HepG2 (cell line): ENCODE data around the gene TMEM129. TPM values are rescaled to one million over a fixed set of nuclear protein-coding genes. Genes with fewer than 3 reads are reported as not detected.

Experiments
- ATRX ChIP-seq: sonication (generic); formaldehyde crosslinking; IDR thresholded peaks from 2 replicates; pipeline ENCODE4 v1.4.0; 2020; ENCODE audit warnings: missing genetic modification reagents, borderline replicate concordance
- CAMTA2 ChIP-seq: sonication (generic); formaldehyde crosslinking; IDR thresholded peaks from 2 replicates; pipeline ENCODE4 v1.4.0; 2020; ENCODE audit warnings: mild to moderate bottlenecking, missing genetic modification reagents, borderline replicate concordance
- FLYWCH1 ChIP-seq: sonication (generic); formaldehyde crosslinking; IDR thresholded peaks from 2 replicates; pipeline ENCODE4 v1.8.1; 2023; ENCODE audit warnings: mild to moderate bottlenecking, missing genetic modification reagents
- IKZF1 ChIP-seq: fragments of 450-650 bp; IDR thresholded peaks from 2 replicates; pipeline ENCODE4 v1.7.1; 2016
- KLF13 ChIP-seq: sonication (generic); formaldehyde crosslinking; IDR thresholded peaks from 2 replicates; pipeline ENCODE4 v1.4.0; 2020; ENCODE audit warnings: mild to moderate bottlenecking, missing genetic modification reagents
- MED13 ChIP-seq: sonication (generic); formaldehyde crosslinking; IDR thresholded peaks from 2 replicates; pipeline ENCODE4 v1.5.0; 2020; ENCODE audit warnings: missing genetic modification reagents
- NFRKB ChIP-seq: fragments of 450-650 bp; IDR thresholded peaks from 2 replicates; pipeline ENCODE4 v1.6.1; 2017
- NONO ChIP-seq, 2 experiments: fragments of 450-650 bp in 1 of 2; sonication (generic) in 1 of 2; formaldehyde crosslinking in 1 of 2; IDR thresholded peaks in 1 of 2; conservative IDR thresholded peaks in 1 of 2; 2 replicates each; pipeline versions ENCODE4 v1.6.1 to v1.8.0; 2017 to 2022; ENCODE audit warnings: mild to moderate bottlenecking in 1 of 2, missing genetic modification reagents in 1 of 2, moderate library complexity in 1 of 2
- SNAPC2 ChIP-seq: sonication (generic); formaldehyde crosslinking; IDR thresholded peaks from 2 replicates; pipeline ENCODE4 v1.8.1; 2022; ENCODE audit warnings: mild to moderate bottlenecking, missing genetic modification reagents
- TMF1 ChIP-seq: sonication (generic); formaldehyde crosslinking; IDR thresholded peaks from 2 replicates; pipeline ENCODE4 v1.8.1; 2022; ENCODE audit warnings: low read depth, missing genetic modification reagents
- ZNF7 ChIP-seq: IDR thresholded peaks from 2 replicates; pipeline ENCODE4 v1.6.1; 2016; ENCODE audit warnings: missing biosample characterization, missing genetic modification reagents
- ZSCAN31 ChIP-seq: sonication (generic); formaldehyde crosslinking; IDR thresholded peaks from 2 replicates; pipeline ENCODE4 v1.5.0; 2020; ENCODE audit warnings: low read depth, mild to moderate bottlenecking, missing genetic modification reagents
- ZZZ3 ChIP-seq: sonication (generic); formaldehyde crosslinking; IDR thresholded peaks from 2 replicates; pipeline ENCODE4 v1.4.0; 2020; ENCODE audit warnings: missing genetic modification reagents, mild to moderate bottlenecking, borderline replicate concordance
- polyA plus RNA-seq, 8 experiments: library from polyadenylated mRNA; depleted of rRNA in 3 of 8; stranded (reverse) in 7 of 8; unstranded in 1 of 8; fragments of >200 nt; fragmentation: Illumina TruSeq in 4 of 8; extraction: Trizol in 4 of 8; gene quantifications; 2 replicates each; pipeline versions ENCODE4 v1.2.1 to v1.2.3, GENCODE V29; 2011 to 2016; ENCODE audit warnings: low read depth in 4 of 8, missing spikeins in 1 of 8, mixed read lengths in 1 of 8; ENCODE audit not compliant: insufficient read depth in 1 of 8
- total RNA-seq, 5 experiments: library from RNA; depleted of rRNA; stranded (reverse); fragments of >200 nt; fragmentation: Illumina TruSeq; extraction: Trizol; gene quantifications; 2 replicates each; pipeline ENCODE4 v1.2.3, GENCODE V29; 2016; ENCODE audit warnings: low read depth in 1 of 5
- TF ChIP-seq, protein P1 (sequence below), 2 experiments: sonication (generic) in 1 of 2; formaldehyde crosslinking in 1 of 2; IDR thresholded peaks; 2 replicates each; pipeline versions ENCODE4 v1.4.0 to v1.6.1; 2016 to 2020; ENCODE audit warnings: borderline replicate concordance in 1 of 2, low read depth in 1 of 2, mild to moderate bottlenecking in 1 of 2, missing genetic modification reagents in 1 of 2
- TF ChIP-seq, protein P2 (sequence below): sonication (generic); formaldehyde crosslinking; IDR thresholded peaks from 2 replicates; pipeline ENCODE4 v1.4.0; 2020; ENCODE audit warnings: mild to moderate bottlenecking, missing genetic modification reagents, borderline replicate concordance
- TF ChIP-seq, protein P3 (sequence below): sonication (generic); formaldehyde crosslinking; IDR thresholded peaks from 2 replicates; pipeline ENCODE4 v1.5.0; 2020; ENCODE audit warnings: missing genetic modification reagents
- TF ChIP-seq, protein P4 (sequence below): sonication (generic); formaldehyde crosslinking; IDR thresholded peaks from 2 replicates; pipeline ENCODE4 v1.5.0; 2020; ENCODE audit warnings: mild to moderate bottlenecking, missing genetic modification reagents

TMEM129 gene
- total and polyA plus RNA-seq, 2 of the 13 experiments (the other 11 are each of a cell fraction or from before 2014, with no cell fraction given): 19.0 to 25.8 TPM

DNA sequence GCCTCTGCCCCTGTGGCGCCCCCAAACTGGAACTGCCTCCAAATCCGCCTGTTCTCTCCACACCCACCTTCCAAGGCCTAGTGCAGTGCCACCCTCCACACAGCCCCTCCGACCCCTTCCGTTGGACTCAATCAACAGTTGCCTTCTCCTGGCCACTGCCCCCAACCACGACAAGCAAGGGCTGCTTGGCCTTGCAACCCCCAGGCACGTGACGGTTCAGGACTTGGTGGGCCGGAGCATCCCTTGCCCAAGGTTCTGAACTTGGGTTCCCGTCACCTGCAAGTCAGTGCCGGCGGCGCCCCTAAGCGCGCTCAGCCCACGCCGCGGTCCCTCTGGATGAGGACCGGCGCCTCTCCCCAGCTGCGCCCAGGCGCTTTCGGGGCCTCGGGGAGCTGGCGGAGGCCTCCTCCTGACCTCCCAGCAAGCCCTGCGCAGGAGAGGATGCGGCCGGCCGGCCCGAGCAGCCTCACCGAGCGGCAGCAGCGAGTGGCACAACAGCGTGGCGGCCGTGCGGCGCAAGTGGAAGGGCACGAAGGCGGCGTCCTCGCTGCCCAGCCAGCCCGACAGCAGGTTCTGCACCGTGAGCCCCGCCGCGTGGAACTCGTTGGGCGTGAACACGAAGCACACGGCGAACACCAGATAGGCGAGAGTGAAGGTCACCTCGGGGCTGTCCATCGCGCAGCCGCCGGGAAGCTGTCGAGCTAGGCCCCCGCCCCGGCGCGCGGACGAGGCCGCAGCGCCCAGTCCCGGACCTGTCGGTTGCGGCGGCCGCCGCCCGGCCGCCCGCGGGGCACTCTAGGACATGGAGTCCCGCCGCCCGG lies 750 bp downstream of the TMEM129 start (continued):
- TF ChIP-seq SNAPC2 (0 out of 2 replicates have a peak, but pooled peaks have one; percentile 51), CAMTA2 (CRISPR knock-in tag) (peak; percentile 74; the same call in 1 of the 2 replicates), IKZF1 (no peak), ZNF7 (CRISPR knock-in tag) (no peak), FLYWCH1 (CRISPR knock-in tag) (no peak), ATRX (CRISPR knock-in tag) (no peak), ZSCAN31 (CRISPR knock-in tag) (no peak), KLF13 (peak; percentile 70; the same call in 1 of the 2 replicates), ZZZ3 (CRISPR knock-in tag) (no peak; the same call in 1 of the 2 replicates), NONO (IDR thresholded peaks at IDR 0.05) (no peak), NONO (CRISPR knock-in tag; conservative IDR thresholded peaks at IDR 0.05) (peak; percentile 81), MED13 (no peak), TMF1 (peak; percentile 38; the same call in 1 of the 2 replicates), NFRKB (no peak)
- TF ChIP-seq, protein P1, sequence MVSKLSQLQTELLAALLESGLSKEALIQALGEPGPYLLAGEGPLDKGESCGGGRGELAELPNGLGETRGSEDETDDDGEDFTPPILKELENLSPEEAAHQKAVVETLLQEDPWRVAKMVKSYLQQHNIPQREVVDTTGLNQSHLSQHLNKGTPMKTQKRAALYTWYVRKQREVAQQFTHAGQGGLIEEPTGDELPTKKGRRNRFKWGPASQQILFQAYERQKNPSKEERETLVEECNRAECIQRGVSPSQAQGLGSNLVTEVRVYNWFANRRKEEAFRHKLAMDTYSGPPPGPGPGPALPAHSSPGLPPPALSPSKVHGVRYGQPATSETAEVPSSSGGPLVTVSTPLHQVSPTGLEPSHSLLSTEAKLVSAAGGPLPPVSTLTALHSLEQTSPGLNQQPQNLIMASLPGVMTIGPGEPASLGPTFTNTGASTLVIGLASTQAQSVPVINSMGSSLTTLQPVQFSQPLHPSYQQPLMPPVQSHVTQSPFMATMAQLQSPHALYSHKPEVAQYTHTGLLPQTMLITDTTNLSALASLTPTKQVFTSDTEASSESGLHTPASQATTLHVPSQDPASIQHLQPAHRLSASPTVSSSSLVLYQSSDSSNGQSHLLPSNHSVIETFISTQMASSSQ (IDR thresholded peaks at IDR 0.05; ENCODE audit: low read depth): no peak
- TF ChIP-seq, protein P1 (CRISPR knock-in tag; IDR thresholded peaks at IDR 0.05; ENCODE audit: borderline replicate concordance): no peak
- TF ChIP-seq, protein P2, sequence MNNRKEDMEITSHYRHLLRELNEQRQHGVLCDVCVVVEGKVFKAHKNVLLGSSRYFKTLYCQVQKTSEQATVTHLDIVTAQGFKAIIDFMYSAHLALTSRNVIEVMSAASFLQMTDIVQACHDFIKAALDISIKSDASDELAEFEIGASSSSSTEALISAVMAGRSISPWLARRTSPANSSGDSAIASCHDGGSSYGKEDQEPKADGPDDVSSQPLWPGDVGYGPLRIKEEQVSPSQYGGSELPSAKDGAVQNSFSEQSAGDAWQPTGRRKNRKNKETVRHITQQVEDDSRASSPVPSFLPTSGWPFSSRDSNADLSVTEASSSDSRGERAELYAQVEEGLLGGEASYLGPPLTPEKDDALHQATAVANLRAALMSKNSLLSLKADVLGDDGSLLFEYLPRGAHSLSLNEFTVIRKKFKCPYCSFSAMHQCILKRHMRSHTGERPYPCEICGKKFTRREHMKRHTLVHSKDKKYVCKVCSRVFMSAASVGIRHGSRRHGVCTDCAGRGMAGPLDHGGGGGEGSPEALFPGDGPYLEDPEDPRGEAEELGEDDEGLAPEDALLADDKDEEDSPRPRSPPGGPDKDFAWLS (CRISPR knock-in tag): no peak
- TF ChIP-seq, protein P3, sequence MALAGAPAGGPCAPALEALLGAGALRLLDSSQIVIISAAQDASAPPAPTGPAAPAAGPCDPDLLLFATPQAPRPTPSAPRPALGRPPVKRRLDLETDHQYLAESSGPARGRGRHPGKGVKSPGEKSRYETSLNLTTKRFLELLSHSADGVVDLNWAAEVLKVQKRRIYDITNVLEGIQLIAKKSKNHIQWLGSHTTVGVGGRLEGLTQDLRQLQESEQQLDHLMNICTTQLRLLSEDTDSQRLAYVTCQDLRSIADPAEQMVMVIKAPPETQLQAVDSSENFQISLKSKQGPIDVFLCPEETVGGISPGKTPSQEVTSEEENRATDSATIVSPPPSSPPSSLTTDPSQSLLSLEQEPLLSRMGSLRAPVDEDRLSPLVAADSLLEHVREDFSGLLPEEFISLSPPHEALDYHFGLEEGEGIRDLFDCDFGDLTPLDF (CRISPR knock-in tag): no peak
- TF ChIP-seq, protein P4, sequence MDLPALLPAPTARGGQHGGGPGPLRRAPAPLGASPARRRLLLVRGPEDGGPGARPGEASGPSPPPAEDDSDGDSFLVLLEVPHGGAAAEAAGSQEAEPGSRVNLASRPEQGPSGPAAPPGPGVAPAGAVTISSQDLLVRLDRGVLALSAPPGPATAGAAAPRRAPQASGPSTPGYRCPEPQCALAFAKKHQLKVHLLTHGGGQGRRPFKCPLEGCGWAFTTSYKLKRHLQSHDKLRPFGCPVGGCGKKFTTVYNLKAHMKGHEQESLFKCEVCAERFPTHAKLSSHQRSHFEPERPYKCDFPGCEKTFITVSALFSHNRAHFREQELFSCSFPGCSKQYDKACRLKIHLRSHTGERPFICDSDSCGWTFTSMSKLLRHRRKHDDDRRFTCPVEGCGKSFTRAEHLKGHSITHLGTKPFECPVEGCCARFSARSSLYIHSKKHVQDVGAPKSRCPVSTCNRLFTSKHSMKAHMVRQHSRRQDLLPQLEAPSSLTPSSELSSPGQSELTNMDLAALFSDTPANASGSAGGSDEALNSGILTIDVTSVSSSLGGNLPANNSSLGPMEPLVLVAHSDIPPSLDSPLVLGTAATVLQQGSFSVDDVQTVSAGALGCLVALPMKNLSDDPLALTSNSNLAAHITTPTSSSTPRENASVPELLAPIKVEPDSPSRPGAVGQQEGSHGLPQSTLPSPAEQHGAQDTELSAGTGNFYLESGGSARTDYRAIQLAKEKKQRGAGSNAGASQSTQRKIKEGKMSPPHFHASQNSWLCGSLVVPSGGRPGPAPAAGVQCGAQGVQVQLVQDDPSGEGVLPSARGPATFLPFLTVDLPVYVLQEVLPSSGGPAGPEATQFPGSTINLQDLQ (CRISPR knock-in tag): 0 out of 2 replicates have a peak, but pooled peaks have one; percentile 21
